Fibroblast of skin of left biceps (primary cell): ENCODE data around the gene NUP188.

Experiments used
- DNase-seq, 2 experiments: peaks; one replicate each; pipeline ENCODE4 v3.0.0-alpha.2; 2013; ENCODE audit warnings: low read depth in 2 of 2

NUP188 gene

DNA sequence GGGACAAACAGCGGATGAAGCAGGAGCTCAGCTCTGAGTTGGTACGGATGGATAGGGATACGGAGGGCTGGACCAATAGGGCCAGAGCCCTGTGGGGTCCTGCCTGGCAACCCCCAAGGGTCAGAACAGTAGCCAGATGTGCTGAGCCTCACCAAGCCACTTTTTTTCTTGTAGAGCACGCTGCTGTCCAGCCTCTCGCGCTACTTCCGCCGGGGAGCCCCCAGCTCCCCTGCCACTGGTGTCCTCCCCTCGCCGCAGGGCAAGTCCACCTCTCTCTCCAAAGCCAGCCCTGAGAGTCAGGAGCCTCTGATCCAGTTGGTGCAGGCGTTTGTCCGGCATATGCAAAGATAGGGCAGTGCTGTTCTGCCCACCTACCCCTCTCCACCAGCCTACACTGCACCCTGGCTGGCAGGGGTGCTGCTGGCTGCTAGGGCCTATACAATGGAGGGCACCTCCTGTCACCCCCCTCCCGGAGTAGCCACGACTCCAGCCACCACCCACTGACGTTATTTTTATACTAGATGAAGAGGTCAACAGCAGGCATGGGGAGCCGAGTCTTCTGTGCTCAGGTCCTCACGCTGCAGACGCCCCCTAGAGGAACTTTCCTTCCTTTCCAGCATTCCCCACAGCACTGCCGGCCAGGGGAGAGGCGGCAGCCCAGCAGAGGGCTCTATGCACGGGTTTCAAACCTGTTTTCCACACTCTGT, 59.0 kb downstream of the NUP188 start:
- DNase-seq = peak in 1 of 2 experiments; percentile 21

DNA sequence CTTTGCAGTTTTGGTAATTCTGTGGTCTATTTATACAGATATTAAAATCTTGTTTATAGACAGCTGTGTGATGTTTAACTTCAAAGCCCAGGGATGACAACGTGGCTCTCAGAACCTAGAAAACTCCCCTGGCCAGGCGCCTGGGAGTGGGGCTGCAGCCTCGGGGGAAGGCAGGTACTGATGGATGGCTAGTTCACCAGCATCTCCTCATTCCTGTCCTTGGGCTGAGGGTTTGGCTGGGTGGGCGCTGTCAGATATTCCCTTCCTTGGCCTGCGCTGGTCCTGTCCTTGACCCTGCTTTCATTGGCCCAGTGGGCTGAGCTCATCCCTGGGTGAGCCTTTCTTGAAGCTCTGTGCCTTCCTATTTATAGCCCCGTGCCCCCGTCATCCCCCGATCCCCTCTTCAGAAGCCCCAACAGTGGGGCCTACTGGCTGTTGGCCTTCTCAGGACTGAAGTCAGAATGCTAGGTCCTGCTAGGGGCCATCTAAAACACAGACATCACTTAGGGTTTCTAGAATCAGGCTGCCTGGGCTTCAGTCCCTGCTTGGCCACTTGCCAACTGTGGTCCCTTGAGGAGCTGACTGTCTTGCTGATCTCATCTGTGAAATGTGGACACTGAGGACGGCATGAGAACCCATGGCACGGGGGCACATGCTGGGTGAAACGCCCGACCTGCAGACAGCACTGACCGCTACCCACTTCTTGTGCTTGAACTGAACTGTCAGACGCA, 59.7 kb downstream of the NUP188 start:
- no peak for DNase-seq

DNA sequence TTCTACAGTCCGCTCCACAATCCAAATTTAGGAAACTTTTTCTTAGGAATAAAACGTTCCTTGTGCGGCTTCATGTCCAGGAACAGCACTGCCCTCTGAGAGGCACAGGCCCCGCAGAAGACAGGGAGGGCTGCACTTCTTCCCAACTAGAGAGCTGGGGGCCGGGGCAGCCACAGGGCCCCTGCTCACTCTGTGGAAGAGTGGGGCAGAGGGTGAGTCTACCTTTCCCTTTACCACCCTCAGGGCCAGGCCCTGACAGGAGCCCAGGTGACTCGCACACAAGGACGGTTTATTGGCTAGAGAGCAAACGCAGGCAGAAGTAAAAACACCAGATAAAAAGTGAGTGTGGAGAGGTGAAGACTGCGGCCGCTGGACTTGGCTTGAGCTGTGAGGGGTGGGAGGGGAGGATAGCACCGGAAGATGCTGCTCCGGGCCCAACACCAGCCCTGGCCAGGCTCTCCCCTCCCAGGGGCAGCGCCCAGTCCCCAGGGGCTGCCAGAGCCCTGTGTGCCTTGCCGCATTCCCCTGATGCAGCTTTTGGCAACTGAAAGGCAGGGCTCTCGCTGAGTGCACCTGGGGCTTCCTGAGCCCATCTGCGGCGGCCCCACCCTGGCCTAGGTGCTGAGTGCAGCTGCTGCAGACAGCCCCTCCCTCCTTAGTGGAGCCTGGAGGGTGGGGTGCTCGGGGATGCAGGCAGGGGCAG, 60.4 kb downstream of the NUP188 start:
- no peak for DNase-seq

- DNase-seq = no peak
Measured at GRCh38 chr9:129008469-129008965, 61.0 kb downstream of the NUP188 start.

DNA sequence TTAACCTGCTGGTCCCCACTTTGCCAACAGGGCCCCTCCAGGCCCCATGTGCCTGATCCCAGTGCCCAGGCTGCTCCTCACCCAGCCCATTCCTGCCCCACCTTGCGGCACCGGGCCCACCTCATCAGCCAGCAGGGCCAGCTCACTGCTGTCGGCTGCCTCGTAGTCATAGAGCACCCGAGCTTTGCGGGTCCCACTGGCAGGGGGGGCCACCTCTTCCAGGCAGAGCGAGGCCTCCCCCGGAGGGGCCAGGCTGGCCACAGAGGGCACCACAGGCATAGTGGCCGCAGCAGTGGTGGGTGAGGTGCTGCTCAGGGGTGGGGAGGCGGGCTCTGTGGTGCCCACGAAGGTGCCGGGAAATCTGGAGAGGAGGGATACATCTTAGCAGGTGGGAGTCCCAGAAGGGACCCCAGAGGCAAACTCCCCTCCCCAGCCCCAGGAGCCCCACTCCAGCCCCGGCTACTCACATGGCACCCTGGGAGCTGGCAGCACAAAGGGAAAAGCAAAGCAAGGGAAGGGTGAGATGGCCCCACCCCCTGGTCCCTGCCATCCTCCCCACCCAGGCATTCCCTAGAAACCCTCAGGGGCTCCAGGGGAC, 61.6 kb downstream of the NUP188 start:
- no peak for DNase-seq

DNA sequence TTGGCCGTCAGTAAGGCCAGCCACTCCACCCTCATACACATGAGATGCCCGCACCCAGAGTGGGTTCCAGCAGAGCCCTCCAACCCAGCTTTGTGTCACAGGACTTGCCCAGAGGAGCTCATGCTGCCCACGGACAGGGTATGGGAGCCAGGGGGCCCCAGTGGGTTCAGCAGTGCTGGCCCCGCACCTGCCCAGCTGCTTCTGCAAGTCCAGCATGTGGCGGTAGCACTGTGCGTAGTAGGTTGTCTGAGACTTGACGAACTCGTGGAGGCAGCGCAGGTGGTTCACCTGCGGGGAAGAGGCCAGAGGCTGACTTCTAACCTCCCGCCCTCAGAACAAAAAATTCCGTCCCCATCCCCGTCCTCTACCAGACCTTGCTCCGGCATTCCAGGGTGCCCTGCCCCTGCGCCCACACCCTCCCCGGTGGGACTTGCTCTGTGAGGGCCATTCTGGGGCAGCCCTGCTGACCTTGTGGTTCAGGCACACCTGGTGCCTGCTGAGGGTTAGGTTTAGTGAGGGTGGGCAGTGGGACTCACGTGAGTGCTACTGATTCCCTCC, 62.2 kb downstream of the NUP188 start:
- no peak for DNase-seq

- DNase-seq = no peak
Measured at GRCh38 chr9:129010267-129010975, 62.9 kb downstream of the NUP188 start.

GRCh38 chr9:129011170-129011569, 63.7 kb downstream of the NUP188 start:
- DNase-seq = no peak

DNA sequence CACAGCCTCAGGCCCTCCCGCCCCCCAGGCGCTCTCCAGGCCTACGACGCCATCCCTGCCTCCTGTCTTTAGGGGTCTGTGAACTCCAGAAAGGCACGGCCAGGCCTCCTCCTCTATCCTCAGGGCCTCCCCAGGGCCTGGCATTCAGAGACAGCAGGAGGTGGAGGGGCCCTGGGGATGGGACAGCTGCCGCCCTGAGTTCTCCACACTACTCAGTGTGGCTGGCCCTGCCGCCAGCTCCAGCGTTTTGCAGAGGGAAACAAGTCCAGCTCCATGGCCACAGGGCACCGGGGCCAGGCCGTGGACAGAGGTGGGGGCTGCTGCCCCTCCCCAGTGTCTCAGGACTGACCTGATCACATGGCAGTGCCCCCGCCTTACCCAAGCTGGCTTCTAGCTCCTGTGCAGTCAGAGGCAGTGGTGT, 64.3 kb downstream of the NUP188 start:
- no peak for DNase-seq

DNA sequence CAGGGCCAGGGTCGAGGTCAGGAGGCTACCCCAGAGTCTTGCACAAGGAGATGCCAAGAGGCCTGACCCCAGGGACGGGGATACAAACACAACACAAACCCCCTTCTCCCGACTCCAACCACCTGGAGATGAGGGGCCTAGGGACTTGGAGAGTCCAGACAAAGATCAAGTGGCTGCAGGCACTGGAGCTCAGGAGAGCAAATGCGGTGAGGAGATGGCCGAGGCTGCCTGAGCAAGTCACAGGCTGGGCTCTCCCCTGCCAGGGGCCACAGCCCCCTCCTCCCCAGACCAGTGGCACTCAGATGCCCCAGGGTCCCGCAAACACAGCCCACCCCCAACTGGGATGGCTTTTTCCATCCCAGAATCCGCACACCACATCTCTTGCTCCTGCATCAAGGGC, 64.8 kb downstream of the NUP188 start:
- no peak for DNase-seq

DNA sequence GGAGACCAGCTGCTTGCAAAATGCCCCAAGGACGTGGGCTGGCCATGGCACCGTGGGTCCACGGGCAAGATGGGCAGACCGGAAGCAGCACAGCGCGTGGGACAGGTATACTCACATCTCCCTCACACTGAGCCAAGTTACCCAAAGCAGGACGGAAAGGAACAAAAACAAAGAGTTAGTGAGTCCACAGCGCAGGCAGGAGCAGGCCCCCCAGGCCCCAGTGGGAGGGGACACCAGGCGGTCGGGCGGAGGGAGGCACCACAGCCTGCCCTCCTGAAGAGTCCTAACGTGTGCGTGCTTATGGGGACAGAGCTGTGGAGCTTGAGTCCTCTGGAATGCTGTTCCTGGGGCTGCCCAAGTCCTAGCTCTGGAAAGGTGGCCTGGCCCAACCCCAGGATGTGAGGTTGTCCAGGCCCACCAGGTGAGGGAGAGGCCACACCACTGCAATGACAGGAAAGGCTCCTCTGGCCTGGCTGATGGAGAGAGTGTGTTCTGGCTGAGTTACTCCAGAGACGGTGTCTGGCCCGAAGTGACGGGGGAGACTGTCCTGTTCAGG, 65.5 kb downstream of the NUP188 start:
- no peak for DNase-seq

DNA sequence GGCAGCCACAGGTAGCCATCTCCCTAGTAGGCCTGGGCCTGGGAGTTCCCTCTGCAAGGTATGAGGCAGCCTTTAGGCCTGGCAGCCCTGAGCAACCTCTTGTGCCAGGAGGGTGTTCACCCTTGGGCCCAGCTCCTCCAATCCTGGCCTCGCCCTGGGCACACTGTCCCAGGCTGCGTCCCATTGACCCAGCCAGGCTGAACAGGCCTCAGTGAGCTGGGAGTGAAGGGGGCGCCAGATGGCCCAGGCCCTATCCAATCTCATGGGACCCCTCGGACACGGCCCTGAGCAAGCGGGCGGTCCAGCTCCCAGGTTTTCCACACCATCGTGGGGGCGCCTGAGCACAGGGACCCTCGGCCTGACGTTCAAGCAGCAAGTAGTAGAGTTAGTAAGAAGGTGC, 66.2 kb downstream of the NUP188 start:
- DNase-seq = no peak

DNA sequence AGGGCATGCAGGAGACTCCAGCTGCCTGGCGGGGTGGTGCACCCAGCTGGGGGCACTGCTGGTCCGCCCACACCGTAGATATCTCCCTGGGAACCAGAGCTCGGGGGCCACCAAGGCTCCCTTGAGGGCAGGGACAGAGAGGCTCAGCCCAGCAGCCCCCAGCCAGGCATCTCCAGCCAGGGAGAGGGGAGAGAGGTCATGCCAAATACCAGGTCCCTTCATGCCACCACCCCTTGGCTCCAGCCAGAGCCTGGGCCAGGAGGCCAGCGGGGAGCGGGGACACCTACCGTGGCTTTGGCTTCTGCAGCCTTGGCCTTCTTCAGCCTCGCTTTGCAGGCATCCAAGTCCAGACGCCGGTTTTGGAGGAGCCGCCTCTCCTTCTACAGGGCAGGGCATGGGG, 66.6 kb downstream of the NUP188 start:
- DNase-seq = no peak

- DNase-seq = no peak
Measured at GRCh38 chr9:129014608-129015007, 67.1 kb downstream of the NUP188 start.

DNA sequence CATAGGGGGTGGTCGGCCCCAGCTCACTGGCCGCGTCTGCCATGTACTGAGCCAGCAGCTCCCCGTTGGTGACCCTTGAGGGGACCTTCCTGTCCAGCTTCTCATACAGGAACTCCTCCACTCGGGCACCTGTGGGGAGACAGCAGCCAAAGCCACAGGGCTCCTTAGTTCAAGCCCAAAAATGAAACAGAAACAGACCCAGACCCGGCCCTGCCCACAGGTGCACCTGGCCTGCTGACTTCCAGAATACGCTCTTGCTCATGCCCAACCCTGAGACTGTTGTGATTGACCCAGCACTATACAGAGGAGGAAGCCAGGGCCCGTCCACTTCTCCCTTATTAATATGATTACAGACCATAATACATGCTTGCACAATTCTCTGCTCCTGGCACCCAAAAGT, 73.6 kb downstream of the NUP188 start:
- no peak for DNase-seq

- DNase-seq = no peak
Measured at GRCh38 chr9:129022037-129022436, 74.5 kb downstream of the NUP188 start.

DNA sequence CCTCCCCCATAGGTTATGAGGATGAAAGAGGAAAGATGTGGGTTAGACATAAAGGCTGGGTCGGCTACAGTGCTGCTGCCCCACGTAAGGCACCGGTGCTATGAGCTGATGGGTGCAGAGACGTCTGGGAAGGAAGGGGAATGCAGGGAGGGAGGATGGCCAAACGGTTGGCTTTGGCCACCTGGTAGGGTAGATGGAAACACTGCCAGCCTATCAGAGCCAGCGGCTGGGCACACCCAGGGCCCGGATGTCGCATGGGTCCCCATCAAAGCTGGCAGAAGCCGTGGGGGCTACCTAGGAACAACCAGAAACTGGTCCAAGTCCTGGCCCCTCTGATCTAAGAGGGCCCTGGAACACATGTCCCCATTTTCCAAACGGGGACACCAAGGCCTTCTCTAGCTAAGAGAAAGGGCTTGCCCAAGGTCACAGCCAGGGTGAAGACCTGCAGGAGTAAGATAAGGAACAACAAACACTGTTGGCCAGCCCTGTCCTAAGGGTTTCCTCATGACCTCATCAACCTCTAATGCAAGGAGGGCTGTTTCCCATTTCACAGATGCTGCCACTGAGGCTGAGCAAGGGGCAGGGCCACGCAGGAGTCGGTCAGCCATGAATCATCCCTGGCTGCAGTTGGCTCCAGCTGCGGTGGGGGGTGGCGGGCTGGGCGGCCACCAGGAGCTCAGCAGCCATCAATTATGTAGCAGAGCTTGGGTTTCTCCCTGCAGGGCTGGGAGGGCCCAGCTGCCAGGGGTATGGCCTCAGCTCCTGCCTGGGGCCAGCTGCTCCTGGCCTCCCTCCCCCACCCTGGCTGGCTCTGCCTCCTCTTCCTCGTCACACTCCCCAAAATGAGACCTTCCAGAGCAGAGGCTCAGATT, 75.8 kb downstream of the NUP188 start:
- peak; percentile 21 to 32 for DNase-seq

GRCh38 chr9:129023908-129024233, 76.4 kb downstream of the NUP188 start:
- no peak for DNase-seq

GRCh38 chr9:129026442-129027223, 79.1 kb downstream of the NUP188 start:
- no peak for DNase-seq
